Bronchial epithelial cell (primary cell): ENCODE measurements around the gene CD244. TPM values are rescaled to one million over a fixed set of nuclear protein-coding genes. Genes with fewer than 3 reads are reported as not detected.
"Not testable (repeated sequence)": the region's sequence is repeated elsewhere in the genome, so short reads cannot be mapped to it uniquely, and the experiment has no call there.

Experiments used
- DNase-seq: peaks from one replicate; pipeline ENCODE4 v3.0.0-alpha.2; 2010; ENCODE audit warnings: low read depth
- FAIRE-seq: peaks from 2 replicates; lab custom pipeline; 2011; peaks lifted over from hg19 to GRCh38; lab: Jason Lieb, UNC
- H3K27me3 ChIP-seq: 2 replicates; pipeline ENCODE4 v1.5.1; 2011; ENCODE audit warnings: low read length; ENCODE audit not compliant: control insufficient read depth, insufficient read depth
- H3K36me3 ChIP-seq: 2 replicates; pipeline ENCODE4 v1.5.1; 2011; ENCODE audit warnings: low read length; ENCODE audit not compliant: control insufficient read depth, insufficient read depth
- H3K4me3 ChIP-seq: 2 replicates; pipeline ENCODE4 v1.5.1; 2011; ENCODE audit warnings: mild to moderate bottlenecking, low read depth, low read length, control low read depth
- total RNA-seq: library from RNA; depleted of rRNA; stranded (reverse); fragments of >200 nt; gene quantifications from 2 replicates; pipeline ENCODE4 v1.2.1, GENCODE V29; 2014
- TF ChIP-seq, protein P1 (sequence below): IDR thresholded peaks from 2 replicates; pipeline ENCODE4 v1.5.1; 2011; ENCODE audit warnings: mild to moderate bottlenecking, moderate library complexity, low read length, control low read depth, inconsistent platforms; ENCODE audit not compliant: insufficient read depth, severe bottlenecking

The CD244 gene
- total RNA-seq, 1 donor from 2014 or later = under 0.01 TPM

GRCh38 chr1:160874935-160875334 is 12.2 kb upstream of the CD244 start:
- no peak for FAIRE-seq
- Histone ChIP-seq H3K27me3 (no peaks in the 10 kb centered on the region), H3K36me3 (no peaks in the 10 kb centered on the region), H3K4me3 (no peak overlapping the region)
- DNase-seq = peak; percentile 39
- TF ChIP-seq, protein P1, sequence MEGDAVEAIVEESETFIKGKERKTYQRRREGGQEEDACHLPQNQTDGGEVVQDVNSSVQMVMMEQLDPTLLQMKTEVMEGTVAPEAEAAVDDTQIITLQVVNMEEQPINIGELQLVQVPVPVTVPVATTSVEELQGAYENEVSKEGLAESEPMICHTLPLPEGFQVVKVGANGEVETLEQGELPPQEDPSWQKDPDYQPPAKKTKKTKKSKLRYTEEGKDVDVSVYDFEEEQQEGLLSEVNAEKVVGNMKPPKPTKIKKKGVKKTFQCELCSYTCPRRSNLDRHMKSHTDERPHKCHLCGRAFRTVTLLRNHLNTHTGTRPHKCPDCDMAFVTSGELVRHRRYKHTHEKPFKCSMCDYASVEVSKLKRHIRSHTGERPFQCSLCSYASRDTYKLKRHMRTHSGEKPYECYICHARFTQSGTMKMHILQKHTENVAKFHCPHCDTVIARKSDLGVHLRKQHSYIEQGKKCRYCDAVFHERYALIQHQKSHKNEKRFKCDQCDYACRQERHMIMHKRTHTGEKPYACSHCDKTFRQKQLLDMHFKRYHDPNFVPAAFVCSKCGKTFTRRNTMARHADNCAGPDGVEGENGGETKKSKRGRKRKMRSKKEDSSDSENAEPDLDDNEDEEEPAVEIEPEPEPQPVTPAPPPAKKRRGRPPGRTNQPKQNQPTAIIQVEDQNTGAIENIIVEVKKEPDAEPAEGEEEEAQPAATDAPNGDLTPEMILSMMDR = no peak

DNA sequence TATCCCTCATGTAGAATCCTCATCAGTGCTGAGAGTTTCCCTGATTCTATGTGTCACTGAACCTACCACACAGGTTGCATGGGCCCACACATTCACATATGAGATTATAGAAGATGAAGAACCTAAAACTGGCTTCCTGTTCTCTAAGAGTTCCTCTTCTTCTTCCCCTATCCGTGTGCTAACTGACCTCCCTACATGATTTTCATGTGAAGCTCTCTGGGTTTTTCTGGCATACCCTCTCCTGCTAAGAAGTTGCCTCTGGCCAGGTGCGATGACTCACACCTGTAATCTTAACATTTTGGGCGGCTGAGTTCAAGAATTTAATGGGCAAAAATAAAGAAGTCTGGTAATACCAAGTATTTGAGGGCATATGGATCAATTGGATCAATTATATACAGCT is 5.5 kb upstream of the CD244 start:
- H3K4me3 ChIP-seq = no peak overlapping the region
- TF ChIP-seq, protein P1 = no peak
- FAIRE-seq = no peak
- no peak for DNase-seq
- no peaks in the 10 kb centered on the region for H3K27me3 ChIP-seq
- no peaks in the 10 kb centered on the region for H3K36me3 ChIP-seq

DNA sequence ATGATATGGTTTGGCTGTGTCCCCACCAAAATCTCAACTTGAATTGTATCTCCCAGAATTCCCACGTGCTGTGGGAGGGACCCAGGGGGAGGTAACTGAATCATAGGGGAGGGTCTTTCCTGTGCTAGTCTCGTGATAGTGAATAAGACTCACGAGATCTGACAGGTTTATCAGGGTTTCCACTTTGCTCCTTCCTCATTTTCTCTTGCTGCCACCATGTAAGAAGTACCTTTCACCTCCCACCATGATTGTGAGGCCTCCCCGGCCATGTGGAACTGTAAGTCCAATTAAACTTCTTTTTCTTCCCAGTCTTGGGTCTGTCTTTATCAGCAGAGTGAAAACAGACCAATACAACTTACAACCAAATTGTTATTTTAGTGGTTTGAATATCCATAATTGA is 5.0 kb upstream of the CD244 start:
- not testable (repeated sequence) for FAIRE-seq, DNase-seq

GRCh38 chr1:160866695-160867260 is 4.1 kb upstream of the CD244 start:
- TF ChIP-seq, protein P1 = no peak
- DNase-seq (no peak), FAIRE-seq (no peak)
- no peak overlapping the region for H3K4me3 ChIP-seq
- no peaks in the 10 kb centered on the region for H3K27me3 ChIP-seq
- H3K36me3 ChIP-seq = no peaks in the 10 kb centered on the region

More for the DNA sequence above, 5.0 kb upstream of the CD244 start:
- not testable (repeated sequence) for H3K4me3 ChIP-seq, H3K36me3 ChIP-seq, H3K27me3 ChIP-seq

GRCh38 chr1:160866001-160866694 is 3.5 kb upstream of the CD244 start:
- FAIRE-seq (no peak), DNase-seq (no peak)
- no peaks in the 10 kb centered on the region for H3K36me3 ChIP-seq
- no peak overlapping the region for H3K4me3 ChIP-seq
- TF ChIP-seq, protein P1 = no peak
- H3K27me3 ChIP-seq = no peaks in the 10 kb centered on the region

DNA sequence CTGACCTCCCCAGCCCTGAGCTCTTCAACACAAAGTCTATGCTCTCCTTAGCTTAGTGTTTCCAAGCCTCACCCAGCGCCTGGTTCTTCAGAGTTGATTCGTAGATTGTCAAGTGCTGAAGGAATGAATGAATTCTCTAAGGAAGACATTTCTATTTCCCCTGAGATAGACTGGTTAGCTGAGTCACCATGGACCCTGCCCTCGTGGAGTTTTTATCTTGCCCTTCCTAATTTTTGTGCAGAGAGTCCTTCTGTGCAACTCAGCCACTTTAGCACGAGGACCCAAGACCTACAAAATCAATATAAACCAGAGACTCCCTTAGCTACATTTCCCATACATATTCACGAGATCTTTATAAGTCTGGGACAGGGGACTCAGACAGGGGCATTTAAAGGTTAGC is 2.6 kb upstream of the CD244 start:
- no peaks in the 10 kb centered on the region for H3K27me3 ChIP-seq
- TF ChIP-seq, protein P1 = no peak
- FAIRE-seq (peak; percentile 28), DNase-seq (no peak)
- no peak overlapping the region for H3K4me3 ChIP-seq
- no peaks in the 10 kb centered on the region for H3K36me3 ChIP-seq
